GM23338 (cell line): Measurements from ENCODE around the gene NPPA. TPM values are rescaled to one million over a fixed set of nuclear protein-coding genes. Genes with fewer than 3 reads are reported as not detected.

Experiments
- ATAC-seq: fragments of 200-7000 bp; cut with Tn5 transposase; 3 replicates; pipeline ENCODE4 v1.9.1; 2020
- DNase-seq: peaks from one replicate; pipeline ENCODE4 v3.0.0-alpha.2; 2015; ENCODE audit warnings: low spot score
- H2AFZ ChIP-seq: fragments of 200-600 bp; sonication (generic); 2 replicates; pipeline ENCODE4 v1.8.0; 2016; ENCODE audit warnings: antibody characterized with exemption, mild to moderate bottlenecking, moderate library complexity
- H3F3A ChIP-seq: fragments of 200-600 bp; sonication (generic); replicated peaks from 2 replicates; pipeline ENCODE4 v1.8.0; 2017; ENCODE audit warnings: antibody characterized with exemption, mixed run types, low read depth
- H3K27ac ChIP-seq: fragments of 200-600 bp; sonication (generic); 2 replicates; pipeline ENCODE4 v1.6.1; 2016; ENCODE audit warnings: low read depth
- H3K27me3 ChIP-seq: fragments of 200-600 bp; sonication (generic); 2 replicates; pipeline ENCODE4 v1.8.0; 2016; ENCODE audit warnings: mild to moderate bottlenecking, mixed run types, moderate library complexity; ENCODE audit not compliant: insufficient read depth
- H3K36me3 ChIP-seq: fragments of 200-600 bp; sonication (generic); 2 replicates; pipeline ENCODE4 v1.8.0; 2016; ENCODE audit warnings: mild to moderate bottlenecking; ENCODE audit not compliant: insufficient read depth
- H3K4me1 ChIP-seq: fragments of 200-600 bp; sonication (generic); 2 replicates; pipeline ENCODE4 v1.8.0; 2016; ENCODE audit warnings: mild to moderate bottlenecking, moderate library complexity; ENCODE audit not compliant: insufficient read depth
- H3K4me2 ChIP-seq: fragments of 200-600 bp; sonication (generic); 2 replicates; pipeline ENCODE4 v1.7.1; 2017; ENCODE audit warnings: mixed run types
- H3K4me3 ChIP-seq: fragments of 200-600 bp; sonication (generic); 2 replicates; pipeline ENCODE4 v1.6.1; 2016; ENCODE audit warnings: mixed run types
- H3K79me2 ChIP-seq: fragments of 200-600 bp; sonication (generic); replicated peaks from 2 replicates; pipeline ENCODE4 v1.8.0; 2017; ENCODE audit warnings: mild to moderate bottlenecking; ENCODE audit not compliant: insufficient read depth
- H3K9me2 ChIP-seq: fragments of 200-600 bp; sonication (generic); 2 replicates; pipeline ENCODE4 v1.8.0; 2017; ENCODE audit not compliant: insufficient read depth
- H4K20me1 ChIP-seq: fragments of 200-600 bp; sonication (generic); replicated peaks from 2 replicates; pipeline ENCODE4 v1.8.0; 2017; ENCODE audit warnings: mild to moderate bottlenecking; ENCODE audit not compliant: insufficient read depth
- H3K27ac Mint-ChIP-seq: 2 replicates; pipeline ENCODE4 v1.8.0; 2020; ENCODE audit warnings: inconsistent platforms, mild to moderate bottlenecking, moderate library complexity, mixed read lengths
- H3K27me3 Mint-ChIP-seq: 3 replicates; pipeline ENCODE4 v1.8.0; 2022; ENCODE audit warnings: low read depth, mild to moderate bottlenecking, moderate library complexity, mixed read lengths, inconsistent platforms; ENCODE audit not compliant: insufficient read depth, poor library complexity
- H3K36me3 Mint-ChIP-seq: 3 replicates; pipeline ENCODE4 v1.8.0; 2021; ENCODE audit warnings: low read depth, mild to moderate bottlenecking, inconsistent platforms, moderate library complexity, mixed read lengths
- H3K4me1 Mint-ChIP-seq: 3 replicates; pipeline ENCODE4 v1.8.0; 2020; ENCODE audit warnings: mild to moderate bottlenecking, inconsistent platforms, mixed read lengths
- H3K4me3 Mint-ChIP-seq: 3 replicates; pipeline ENCODE4 v1.8.0; 2021; ENCODE audit warnings: moderate library complexity, mild to moderate bottlenecking, inconsistent platforms, mixed read lengths
- H3K9me3 Mint-ChIP-seq: 3 replicates; pipeline ENCODE4 v1.8.0; 2020; ENCODE audit warnings: moderate library complexity, mild to moderate bottlenecking, inconsistent platforms, mixed read lengths
- CREB1 ChIP-seq: fragments of 250-450 bp; sonication (Bioruptor Pico); IDR thresholded peaks from 2 replicates; pipeline ENCODE4 v1.5.0; 2020; ENCODE audit warnings: low read depth, mild to moderate bottlenecking, moderate library complexity
- EZH2 ChIP-seq: fragments of 200-600 bp; sonication (generic); IDR thresholded peaks from one replicate; pipeline ENCODE4 v1.8.0; 2017; ENCODE audit warnings: antibody characterized with exemption, mild to moderate bottlenecking, low read depth; ENCODE audit not compliant: unreplicated experiment
- EZH2phosphoT487 ChIP-seq: fragments of 200-600 bp; sonication (generic); IDR thresholded peaks from one replicate; pipeline ENCODE4 v1.8.1; 2018; ENCODE audit warnings: antibody characterized with exemption; ENCODE audit not compliant: unreplicated experiment
- NANOG ChIP-seq: IDR thresholded peaks from 2 replicates; pipeline ENCODE4 v1.6.1; 2016; ENCODE audit warnings: antibody characterized with exemption, borderline replicate concordance
- POLR2AphosphoS5 ChIP-seq: IDR thresholded peaks from 2 replicates; pipeline ENCODE4 v1.6.1; 2016; ENCODE audit warnings: antibody characterized with exemption, low read depth
- STAT1 ChIP-seq: IDR thresholded peaks from one replicate; pipeline ENCODE4 v1.6.1; 2016; ENCODE audit warnings: antibody characterized with exemption; ENCODE audit not compliant: unreplicated experiment
- ZNF114 ChIP-seq: fragments of 250-450 bp; sonication (Bioruptor Pico); IDR thresholded peaks from 2 replicates; pipeline ENCODE4 v1.5.0; 2020; ENCODE audit warnings: mild to moderate bottlenecking, moderate library complexity
- ZNF331 ChIP-seq: fragments of 250-450 bp; sonication (Bioruptor Pico); IDR thresholded peaks from 2 replicates; pipeline ENCODE4 v1.5.0; 2020; ENCODE audit warnings: low read depth, mild to moderate bottlenecking, moderate library complexity
- polyA plus RNA-seq: library from polyadenylated mRNA; unstranded; fragments of >200 nt; fragmentation: Nextera tagmentation; extraction: Ambion mirVana; gene quantifications from 2 replicates; pipeline ENCODE4 v1.2.1, GENCODE V29; 2016
- total RNA-seq: library from RNA; depleted of rRNA; stranded (reverse); fragments of >200 nt; shearing (Covaris generic); gene quantifications from 2 replicates; pipeline ENCODE4 v1.2.3, GENCODE V29; 2014
- TF ChIP-seq, protein P1 (sequence below): fragments of 250-450 bp; sonication (Bioruptor Pico); IDR thresholded peaks from 2 replicates; pipeline ENCODE4 v1.5.0; 2020; ENCODE audit warnings: mild to moderate bottlenecking, moderate library complexity
- TF ChIP-seq, protein P2 (sequence below), 2 experiments: fragments of 200-600 bp in 1 of 2; sonication (generic) in 1 of 2; conservative IDR thresholded peaks; 2 replicates each; pipeline versions ENCODE4 v1.5.1 to v1.6.1; 2016 to 2017; ENCODE audit warnings: antibody characterized with exemption in 2 of 2, low read depth in 2 of 2, mild to moderate bottlenecking in 2 of 2, moderate library complexity in 1 of 2
- TF ChIP-seq, protein P3 (sequence below): IDR thresholded peaks from 2 replicates; pipeline ENCODE4 v1.6.1; 2016; ENCODE audit warnings: antibody characterized with exemption
- TF ChIP-seq, protein P4 (sequence below): IDR thresholded peaks from one replicate; pipeline ENCODE4 v1.6.1; 2018; ENCODE audit warnings: antibody characterized with exemption; ENCODE audit not compliant: unreplicated experiment

NPPA gene
- total and polyA plus RNA-seq, 2 experiments from 2014 or later: 0.29 TPM; not detected in 1

DNA sequence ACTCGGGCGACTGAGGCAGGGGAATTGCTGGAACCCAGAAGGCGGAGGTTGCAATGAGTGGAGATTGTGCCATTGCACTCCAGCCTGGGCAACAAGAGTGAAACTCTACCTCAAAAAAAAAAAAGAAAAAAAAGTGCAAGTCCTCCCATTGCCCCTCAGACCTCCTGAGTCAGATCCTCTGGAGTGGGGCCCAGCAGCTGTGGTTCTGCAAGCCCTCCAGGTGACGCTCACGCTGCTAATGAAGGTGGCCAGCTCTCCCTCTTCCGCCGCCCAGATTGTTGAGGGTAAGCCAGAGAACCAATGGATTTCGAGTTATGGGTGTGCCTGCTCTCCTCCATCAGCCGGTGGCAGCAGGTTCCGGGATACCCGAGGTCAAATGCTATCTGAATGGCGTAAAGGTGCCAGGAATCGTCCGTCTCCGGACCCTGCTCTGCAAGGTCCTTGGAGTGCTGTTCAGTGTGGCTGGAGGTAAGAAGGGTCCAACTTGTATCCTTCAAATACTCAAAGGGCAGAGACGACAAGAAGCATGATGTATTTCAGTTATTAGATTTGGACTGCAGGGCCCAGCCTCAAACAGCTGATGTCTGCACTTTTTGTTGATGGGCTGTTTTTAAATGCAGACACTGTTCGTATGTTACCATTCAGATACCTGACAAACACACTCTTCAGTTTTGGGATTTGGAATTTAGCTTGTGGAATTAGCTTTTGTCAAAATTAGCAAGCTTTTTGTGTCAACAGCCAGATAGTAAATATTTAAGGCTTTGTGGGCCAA is 24.0 kb downstream of the NPPA start:
- Mint-ChIP-seq H3K27me3 (no peaks in the 10 kb centered on the region), H3K27ac (no peak overlapping the region), H3K4me1 (no peaks in the 10 kb centered on the region), H3K36me3 (peaks cover 52% of the 10 kb centered on the region), H3K4me3 (no peak overlapping the region), H3K9me3 (no peaks in the 10 kb centered on the region)
- peaks cover 6% of the 10 kb centered on the region; the same call in 1 of the 2 replicates for H4K20me1 ChIP-seq
- H3K79me2 ChIP-seq: no peaks in the 10 kb centered on the region
- H3K9me2 ChIP-seq: no peaks in the 10 kb centered on the region
- peak; percentile 9 for DNase-seq
- H3F3A ChIP-seq: 0 out of 2 replicates have a peak, but pooled peaks cover 8% of the 10 kb centered on the region
- peaks cover 29% of the 10 kb centered on the region for H3K36me3 ChIP-seq
- H3K27me3 ChIP-seq: no peaks in the 10 kb centered on the region
- H3K4me3 ChIP-seq: no peak overlapping the region
- no peaks in the 10 kb centered on the region for H3K4me1 ChIP-seq
- no peak overlapping the region for H2AFZ ChIP-seq
- no peak overlapping the region for H3K4me2 ChIP-seq
- H3K27ac ChIP-seq: no peak overlapping the region
- no peak for ATAC-seq
- no peak for TF ChIP-seq NANOG
- TF ChIP-seq ZNF114 (CRISPR knock-in tag): no peak
- TF ChIP-seq, protein P1, sequence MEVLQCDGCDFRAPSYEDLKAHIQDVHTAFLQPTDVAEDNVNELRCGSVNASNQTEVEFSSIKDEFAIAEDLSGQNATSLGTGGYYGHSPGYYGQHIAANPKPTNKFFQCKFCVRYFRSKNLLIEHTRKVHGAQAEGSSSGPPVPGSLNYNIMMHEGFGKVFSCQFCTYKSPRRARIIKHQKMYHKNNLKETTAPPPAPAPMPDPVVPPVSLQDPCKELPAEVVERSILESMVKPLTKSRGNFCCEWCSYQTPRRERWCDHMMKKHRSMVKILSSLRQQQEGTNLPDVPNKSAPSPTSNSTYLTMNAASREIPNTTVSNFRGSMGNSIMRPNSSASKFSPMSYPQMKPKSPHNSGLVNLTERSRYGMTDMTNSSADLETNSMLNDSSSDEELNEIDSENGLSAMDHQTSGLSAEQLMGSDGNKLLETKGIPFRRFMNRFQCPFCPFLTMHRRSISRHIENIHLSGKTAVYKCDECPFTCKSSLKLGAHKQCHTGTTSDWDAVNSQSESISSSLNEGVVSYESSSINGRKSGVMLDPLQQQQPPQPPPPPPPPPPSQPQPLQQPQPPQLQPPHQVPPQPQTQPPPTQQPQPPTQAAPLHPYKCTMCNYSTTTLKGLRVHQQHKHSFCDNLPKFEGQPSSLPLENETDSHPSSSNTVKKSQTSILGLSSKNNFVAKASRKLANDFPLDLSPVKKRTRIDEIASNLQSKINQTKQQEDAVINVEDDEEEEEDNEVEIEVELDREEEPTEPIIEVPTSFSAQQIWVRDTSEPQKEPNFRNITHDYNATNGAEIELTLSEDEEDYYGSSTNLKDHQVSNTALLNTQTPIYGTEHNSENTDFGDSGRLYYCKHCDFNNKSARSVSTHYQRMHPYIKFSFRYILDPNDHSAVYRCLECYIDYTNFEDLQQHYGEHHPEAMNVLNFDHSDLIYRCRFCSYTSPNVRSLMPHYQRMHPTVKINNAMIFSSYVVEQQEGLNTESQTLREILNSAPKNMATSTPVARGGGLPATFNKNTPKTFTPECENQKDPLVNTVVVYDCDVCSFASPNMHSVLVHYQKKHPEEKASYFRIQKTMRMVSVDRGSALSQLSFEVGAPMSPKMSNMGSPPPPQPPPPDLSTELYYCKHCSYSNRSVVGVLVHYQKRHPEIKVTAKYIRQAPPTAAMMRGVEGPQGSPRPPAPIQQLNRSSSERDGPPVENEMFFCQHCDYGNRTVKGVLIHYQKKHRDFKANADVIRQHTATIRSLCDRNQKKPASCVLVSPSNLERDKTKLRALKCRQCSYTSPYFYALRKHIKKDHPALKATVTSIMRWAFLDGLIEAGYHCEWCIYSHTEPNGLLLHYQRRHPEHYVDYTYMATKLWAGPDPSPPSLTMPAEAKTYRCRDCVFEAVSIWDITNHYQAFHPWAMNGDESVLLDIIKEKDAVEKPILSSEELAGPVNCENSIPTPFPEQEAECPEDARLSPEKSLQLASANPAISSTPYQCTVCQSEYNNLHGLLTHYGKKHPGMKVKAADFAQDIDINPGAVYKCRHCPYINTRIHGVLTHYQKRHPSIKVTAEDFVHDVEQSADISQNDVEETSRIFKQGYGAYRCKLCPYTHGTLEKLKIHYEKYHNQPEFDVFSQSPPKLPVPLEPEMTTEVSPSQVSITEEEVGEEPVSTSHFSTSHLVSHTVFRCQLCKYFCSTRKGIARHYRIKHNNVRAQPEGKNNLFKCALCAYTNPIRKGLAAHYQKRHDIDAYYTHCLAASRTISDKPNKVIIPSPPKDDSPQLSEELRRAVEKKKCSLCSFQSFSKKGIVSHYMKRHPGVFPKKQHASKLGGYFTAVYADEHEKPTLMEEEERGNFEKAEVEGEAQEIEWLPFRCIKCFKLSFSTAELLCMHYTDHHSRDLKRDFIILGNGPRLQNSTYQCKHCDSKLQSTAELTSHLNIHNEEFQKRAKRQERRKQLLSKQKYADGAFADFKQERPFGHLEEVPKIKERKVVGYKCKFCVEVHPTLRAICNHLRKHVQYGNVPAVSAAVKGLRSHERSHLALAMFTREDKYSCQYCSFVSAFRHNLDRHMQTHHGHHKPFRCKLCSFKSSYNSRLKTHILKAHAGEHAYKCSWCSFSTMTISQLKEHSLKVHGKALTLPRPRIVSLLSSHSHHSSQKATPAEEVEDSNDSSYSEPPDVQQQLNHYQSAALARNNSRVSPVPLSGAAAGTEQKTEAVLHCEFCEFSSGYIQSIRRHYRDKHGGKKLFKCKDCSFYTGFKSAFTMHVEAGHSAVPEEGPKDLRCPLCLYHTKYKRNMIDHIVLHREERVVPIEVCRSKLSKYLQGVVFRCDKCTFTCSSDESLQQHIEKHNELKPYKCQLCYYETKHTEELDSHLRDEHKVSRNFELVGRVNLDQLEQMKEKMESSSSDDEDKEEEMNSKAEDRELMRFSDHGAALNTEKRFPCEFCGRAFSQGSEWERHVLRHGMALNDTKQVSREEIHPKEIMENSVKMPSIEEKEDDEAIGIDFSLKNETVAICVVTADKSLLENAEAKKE (CRISPR knock-in tag): no peak
- TF ChIP-seq POLR2AphosphoS5: no peak
- TF ChIP-seq EZH2phosphoT487: no peak
- no peak for TF ChIP-seq ZNF331 (CRISPR knock-in tag)
- TF ChIP-seq, protein P2, sequence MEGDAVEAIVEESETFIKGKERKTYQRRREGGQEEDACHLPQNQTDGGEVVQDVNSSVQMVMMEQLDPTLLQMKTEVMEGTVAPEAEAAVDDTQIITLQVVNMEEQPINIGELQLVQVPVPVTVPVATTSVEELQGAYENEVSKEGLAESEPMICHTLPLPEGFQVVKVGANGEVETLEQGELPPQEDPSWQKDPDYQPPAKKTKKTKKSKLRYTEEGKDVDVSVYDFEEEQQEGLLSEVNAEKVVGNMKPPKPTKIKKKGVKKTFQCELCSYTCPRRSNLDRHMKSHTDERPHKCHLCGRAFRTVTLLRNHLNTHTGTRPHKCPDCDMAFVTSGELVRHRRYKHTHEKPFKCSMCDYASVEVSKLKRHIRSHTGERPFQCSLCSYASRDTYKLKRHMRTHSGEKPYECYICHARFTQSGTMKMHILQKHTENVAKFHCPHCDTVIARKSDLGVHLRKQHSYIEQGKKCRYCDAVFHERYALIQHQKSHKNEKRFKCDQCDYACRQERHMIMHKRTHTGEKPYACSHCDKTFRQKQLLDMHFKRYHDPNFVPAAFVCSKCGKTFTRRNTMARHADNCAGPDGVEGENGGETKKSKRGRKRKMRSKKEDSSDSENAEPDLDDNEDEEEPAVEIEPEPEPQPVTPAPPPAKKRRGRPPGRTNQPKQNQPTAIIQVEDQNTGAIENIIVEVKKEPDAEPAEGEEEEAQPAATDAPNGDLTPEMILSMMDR (conservative IDR thresholded peaks at IDR 0.05; ENCODE audit: low read depth in 2 of 2): no peak
- TF ChIP-seq, protein P3, sequence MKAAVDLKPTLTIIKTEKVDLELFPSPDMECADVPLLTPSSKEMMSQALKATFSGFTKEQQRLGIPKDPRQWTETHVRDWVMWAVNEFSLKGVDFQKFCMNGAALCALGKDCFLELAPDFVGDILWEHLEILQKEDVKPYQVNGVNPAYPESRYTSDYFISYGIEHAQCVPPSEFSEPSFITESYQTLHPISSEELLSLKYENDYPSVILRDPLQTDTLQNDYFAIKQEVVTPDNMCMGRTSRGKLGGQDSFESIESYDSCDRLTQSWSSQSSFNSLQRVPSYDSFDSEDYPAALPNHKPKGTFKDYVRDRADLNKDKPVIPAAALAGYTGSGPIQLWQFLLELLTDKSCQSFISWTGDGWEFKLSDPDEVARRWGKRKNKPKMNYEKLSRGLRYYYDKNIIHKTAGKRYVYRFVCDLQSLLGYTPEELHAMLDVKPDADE: no peak
- TF ChIP-seq CREB1: no peak
- TF ChIP-seq STAT1: no peak
- TF ChIP-seq, protein P4, sequence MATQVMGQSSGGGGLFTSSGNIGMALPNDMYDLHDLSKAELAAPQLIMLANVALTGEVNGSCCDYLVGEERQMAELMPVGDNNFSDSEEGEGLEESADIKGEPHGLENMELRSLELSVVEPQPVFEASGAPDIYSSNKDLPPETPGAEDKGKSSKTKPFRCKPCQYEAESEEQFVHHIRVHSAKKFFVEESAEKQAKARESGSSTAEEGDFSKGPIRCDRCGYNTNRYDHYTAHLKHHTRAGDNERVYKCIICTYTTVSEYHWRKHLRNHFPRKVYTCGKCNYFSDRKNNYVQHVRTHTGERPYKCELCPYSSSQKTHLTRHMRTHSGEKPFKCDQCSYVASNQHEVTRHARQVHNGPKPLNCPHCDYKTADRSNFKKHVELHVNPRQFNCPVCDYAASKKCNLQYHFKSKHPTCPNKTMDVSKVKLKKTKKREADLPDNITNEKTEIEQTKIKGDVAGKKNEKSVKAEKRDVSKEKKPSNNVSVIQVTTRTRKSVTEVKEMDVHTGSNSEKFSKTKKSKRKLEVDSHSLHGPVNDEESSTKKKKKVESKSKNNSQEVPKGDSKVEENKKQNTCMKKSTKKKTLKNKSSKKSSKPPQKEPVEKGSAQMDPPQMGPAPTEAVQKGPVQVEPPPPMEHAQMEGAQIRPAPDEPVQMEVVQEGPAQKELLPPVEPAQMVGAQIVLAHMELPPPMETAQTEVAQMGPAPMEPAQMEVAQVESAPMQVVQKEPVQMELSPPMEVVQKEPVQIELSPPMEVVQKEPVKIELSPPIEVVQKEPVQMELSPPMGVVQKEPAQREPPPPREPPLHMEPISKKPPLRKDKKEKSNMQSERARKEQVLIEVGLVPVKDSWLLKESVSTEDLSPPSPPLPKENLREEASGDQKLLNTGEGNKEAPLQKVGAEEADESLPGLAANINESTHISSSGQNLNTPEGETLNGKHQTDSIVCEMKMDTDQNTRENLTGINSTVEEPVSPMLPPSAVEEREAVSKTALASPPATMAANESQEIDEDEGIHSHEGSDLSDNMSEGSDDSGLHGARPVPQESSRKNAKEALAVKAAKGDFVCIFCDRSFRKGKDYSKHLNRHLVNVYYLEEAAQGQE: no peak
- TF ChIP-seq EZH2: no peak
